ENCODE measurements around the gene ECI2.

Gene ECI2

GRCh38 chr6:4135665-4136353 is 434 bp upstream of the ECI2 start:
- peak overlapping the region; percentile 53 for H3K9ac ChIP-seq (ENCODE audit: low read length)
- H3K27me3 ChIP-seq (ENCODE audit: control insufficient read depth, insufficient read depth, low read length): no peaks in the 10 kb centered on the region
- H3K27ac ChIP-seq (ENCODE audit: low read length): no peak overlapping the region
- H3K36me3 ChIP-seq (ENCODE audit: control insufficient read depth, low read depth, low read length): peaks cover 6% of the 10 kb centered on the region
- peak overlapping the region; percentile 79 for H3K4me3 ChIP-seq (ENCODE audit: low read length)
- peaks cover 17% of the 10 kb centered on the region for H3K4me1 ChIP-seq (ENCODE audit: control insufficient read depth, low read depth, low read length)
- no peaks in the 10 kb centered on the region for H3K9me3 ChIP-seq (ENCODE audit: control insufficient read depth, low read depth, low read length)

GRCh38 chr6:4133941-4134838 is 1.2 kb downstream of the ECI2 start:
- no peak overlapping the region for H3K27ac ChIP-seq (ENCODE audit: low read length)
- no peaks in the 10 kb centered on the region for H3K9me3 ChIP-seq (ENCODE audit: control insufficient read depth, low read depth, low read length)
- H3K27me3 ChIP-seq (ENCODE audit: control insufficient read depth, insufficient read depth, low read length): no peaks in the 10 kb centered on the region
- H3K36me3 ChIP-seq (ENCODE audit: control insufficient read depth, low read depth, low read length): peaks cover 22% of the 10 kb centered on the region
- H3K9ac ChIP-seq (ENCODE audit: low read length): peak overlapping the region; percentile 80
- peak overlapping the region; percentile 83 for H3K4me3 ChIP-seq (ENCODE audit: low read length)
- H3K4me1 ChIP-seq (ENCODE audit: control insufficient read depth, low read depth, low read length): peaks cover 17% of the 10 kb centered on the region

- no peaks in the 10 kb centered on the region for H3K27me3 ChIP-seq (ENCODE audit: control insufficient read depth, insufficient read depth, low read length)
- no peaks in the 10 kb centered on the region for H3K9me3 ChIP-seq (ENCODE audit: control insufficient read depth, low read depth, low read length)
- peaks cover 44% of the 10 kb centered on the region for H3K36me3 ChIP-seq (ENCODE audit: control insufficient read depth, low read depth, low read length)
- H3K9ac ChIP-seq (ENCODE audit: low read length): no peak overlapping the region
- peaks cover 11% of the 10 kb centered on the region for H3K4me1 ChIP-seq (ENCODE audit: control insufficient read depth, low read depth, low read length)
- H3K27ac ChIP-seq (ENCODE audit: low read length): no peak overlapping the region
- H3K4me3 ChIP-seq (ENCODE audit: low read length): no peak overlapping the region
These were observed 4.9 kb downstream of the ECI2 start for GRCh38 chr6:4130357-4130987.

GRCh38 chr6:4129446-4129845 is 5.9 kb downstream of the ECI2 start:
- Histone ChIP-seq H3K9ac (ENCODE audit: low read length) (no peak overlapping the region), H3K27ac (ENCODE audit: low read length) (no peak overlapping the region), H3K36me3 (ENCODE audit: control insufficient read depth, low read depth, low read length) (peaks cover 54% of the 10 kb centered on the region), H3K4me3 (ENCODE audit: low read length) (no peak overlapping the region), H3K27me3 (ENCODE audit: control insufficient read depth, insufficient read depth, low read length) (no peaks in the 10 kb centered on the region), H3K9me3 (ENCODE audit: control insufficient read depth, low read depth, low read length) (no peaks in the 10 kb centered on the region), H3K4me1 (ENCODE audit: control insufficient read depth, low read depth, low read length) (peaks cover 11% of the 10 kb centered on the region)

GRCh38 chr6:4128748-4129147 is 6.6 kb downstream of the ECI2 start:
- Histone ChIP-seq H3K4me3 (ENCODE audit: low read length) (no peak overlapping the region), H3K9me3 (ENCODE audit: control insufficient read depth, low read depth, low read length) (no peaks in the 10 kb centered on the region), H3K9ac (ENCODE audit: low read length) (no peak overlapping the region), H3K4me1 (ENCODE audit: control insufficient read depth, low read depth, low read length) (peaks cover 7% of the 10 kb centered on the region), H3K36me3 (ENCODE audit: control insufficient read depth, low read depth, low read length) (peaks cover 60% of the 10 kb centered on the region), H3K27me3 (ENCODE audit: control insufficient read depth, insufficient read depth, low read length) (no peaks in the 10 kb centered on the region), H3K27ac (ENCODE audit: low read length) (no peak overlapping the region)

- peaks cover under 1% of the 10 kb centered on the region for H3K4me1 ChIP-seq (ENCODE audit: control insufficient read depth, low read depth, low read length)
- no peak overlapping the region for H3K27ac ChIP-seq (ENCODE audit: low read length)
- peaks cover 60% of the 10 kb centered on the region for H3K36me3 ChIP-seq (ENCODE audit: control insufficient read depth, low read depth, low read length)
These were observed 7.3 kb downstream of the ECI2 start for GRCh38 chr6:4128072-4128471.

GRCh38 chr6:4125933-4126864 is 9.2 kb downstream of the ECI2 start:
- H3K36me3 ChIP-seq (ENCODE audit: control insufficient read depth, low read depth, low read length): peaks cover 56% of the 10 kb centered on the region
- no peak overlapping the region for H3K4me3 ChIP-seq (ENCODE audit: low read length)
- no peaks in the 10 kb centered on the region for H3K27me3 ChIP-seq (ENCODE audit: control insufficient read depth, insufficient read depth, low read length)
- H3K9me3 ChIP-seq (ENCODE audit: control insufficient read depth, low read depth, low read length): no peaks in the 10 kb centered on the region
- no peaks in the 10 kb centered on the region for H3K4me1 ChIP-seq (ENCODE audit: control insufficient read depth, low read depth, low read length)
- no peak overlapping the region for H3K27ac ChIP-seq (ENCODE audit: low read length)
- no peak overlapping the region for H3K9ac ChIP-seq (ENCODE audit: low read length)

More at GRCh38 chr6:4128072-4128471, 7.3 kb downstream of the ECI2 start:
- H3K9me3 ChIP-seq (ENCODE audit: control insufficient read depth, low read depth, low read length): no peaks in the 10 kb centered on the region
- H3K9ac ChIP-seq (ENCODE audit: low read length): no peak overlapping the region
- no peak overlapping the region for H3K4me3 ChIP-seq (ENCODE audit: low read length)
- H3K27me3 ChIP-seq (ENCODE audit: control insufficient read depth, insufficient read depth, low read length): no peaks in the 10 kb centered on the region

- Histone ChIP-seq H3K9ac (ENCODE audit: low read length) (no peak overlapping the region), H3K4me3 (ENCODE audit: low read length) (no peak overlapping the region), H3K9me3 (ENCODE audit: control insufficient read depth, low read depth, low read length) (no peaks in the 10 kb centered on the region), H3K27me3 (ENCODE audit: control insufficient read depth, insufficient read depth, low read length) (no peaks in the 10 kb centered on the region), H3K4me1 (ENCODE audit: control insufficient read depth, low read depth, low read length) (no peaks in the 10 kb centered on the region), H3K36me3 (ENCODE audit: control insufficient read depth, low read depth, low read length) (peaks cover 59% of the 10 kb centered on the region), H3K27ac (ENCODE audit: low read length) (no peak overlapping the region)
These were observed 9.9 kb downstream of the ECI2 start for GRCh38 chr6:4125500-4125899.

GRCh38 chr6:4124351-4124750 is 11.0 kb downstream of the ECI2 start:
- no peak overlapping the region for H3K4me3 ChIP-seq (ENCODE audit: low read length)
- H3K9me3 ChIP-seq (ENCODE audit: control insufficient read depth, low read depth, low read length): no peaks in the 10 kb centered on the region
- H3K36me3 ChIP-seq (ENCODE audit: control insufficient read depth, low read depth, low read length): peaks cover 55% of the 10 kb centered on the region
- H3K27ac ChIP-seq (ENCODE audit: low read length): no peak overlapping the region
- no peaks in the 10 kb centered on the region for H3K4me1 ChIP-seq (ENCODE audit: control insufficient read depth, low read depth, low read length)
- no peaks in the 10 kb centered on the region for H3K27me3 ChIP-seq (ENCODE audit: control insufficient read depth, insufficient read depth, low read length)
- no peak overlapping the region for H3K9ac ChIP-seq (ENCODE audit: low read length)

- Histone ChIP-seq H3K4me3 (ENCODE audit: low read length) (no peak overlapping the region), H3K27me3 (ENCODE audit: control insufficient read depth, insufficient read depth, low read length) (no peaks in the 10 kb centered on the region), H3K9ac (ENCODE audit: low read length) (no peak overlapping the region), H3K36me3 (ENCODE audit: control insufficient read depth, low read depth, low read length) (peaks cover 45% of the 10 kb centered on the region), H3K27ac (ENCODE audit: low read length) (no peak overlapping the region), H3K9me3 (ENCODE audit: control insufficient read depth, low read depth, low read length) (no peaks in the 10 kb centered on the region), H3K4me1 (ENCODE audit: control insufficient read depth, low read depth, low read length) (no peaks in the 10 kb centered on the region)
These were observed 19.6 kb downstream of the ECI2 start for GRCh38 chr6:4115741-4116140.

- Histone ChIP-seq H3K4me1 (ENCODE audit: control insufficient read depth, low read depth, low read length) (no peaks in the 10 kb centered on the region), H3K36me3 (ENCODE audit: control insufficient read depth, low read depth, low read length) (peaks cover 33% of the 10 kb centered on the region), H3K9ac (ENCODE audit: low read length) (no peak overlapping the region), H3K27ac (ENCODE audit: low read length) (no peak overlapping the region), H3K27me3 (ENCODE audit: control insufficient read depth, insufficient read depth, low read length) (no peaks in the 10 kb centered on the region), H3K4me3 (ENCODE audit: low read length) (no peak overlapping the region), H3K9me3 (ENCODE audit: control insufficient read depth, low read depth, low read length) (no peaks in the 10 kb centered on the region)
These were observed 21.3 kb downstream of the ECI2 start for GRCh38 chr6:4114123-4114522.
